ENCODE results near the gene SLC43A1.

SLC43A1 gene

DNA sequence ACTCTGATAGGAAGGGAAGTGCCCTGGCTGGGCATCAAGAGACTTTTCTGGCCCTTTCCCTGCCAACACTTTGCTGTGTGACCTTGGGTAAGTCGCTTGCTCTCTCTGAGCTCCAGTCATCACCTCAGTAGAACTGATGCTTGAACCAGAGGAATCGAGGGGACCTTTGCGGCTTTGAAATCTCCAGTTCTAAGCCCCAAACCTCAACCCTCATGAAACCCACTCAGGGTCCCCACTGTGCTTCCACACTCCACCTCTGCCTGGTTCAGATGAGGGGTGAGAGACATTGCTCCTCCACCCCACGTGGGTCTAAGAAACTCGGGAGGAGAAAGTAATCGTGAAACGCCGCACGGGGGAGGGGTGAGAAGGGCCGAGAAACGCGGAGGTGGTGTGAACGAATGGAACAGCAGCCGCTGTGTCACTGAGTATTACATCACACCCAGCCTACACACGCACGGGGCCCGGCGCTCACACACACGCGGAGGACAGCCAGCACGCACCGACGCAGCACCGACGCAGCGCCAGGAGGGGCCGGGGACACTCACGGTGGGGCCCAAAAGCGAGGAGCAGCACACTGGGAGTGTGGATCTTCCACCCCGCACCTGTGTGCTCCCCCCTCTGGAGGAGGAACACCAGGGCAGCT is 50.8 kb downstream of the SLC43A1 start:
- Histone ChIP-seq H3K9me3 (ENCODE audit: control insufficient read depth, low read length) (no peaks in the 10 kb centered on the region), H3K4me2 (ENCODE audit: low read length) (no peak overlapping the region), H3K79me2 (no peaks in the 10 kb centered on the region), H3K9ac (no peak overlapping the region), H3K36me3 (ENCODE audit: control insufficient read depth, insufficient read depth, low read length) (no peaks in the 10 kb centered on the region), H3K27ac (no peak overlapping the region), H3K4me3 (ENCODE audit: low read depth, low read length) (no peak overlapping the region), H3K27me3 (ENCODE audit: control insufficient read depth, insufficient read depth, low read length) (no peaks in the 10 kb centered on the region), H2AFZ (no peak overlapping the region), H3K4me1 (no peaks in the 10 kb centered on the region)
- TF ChIP-seq, protein P1, sequence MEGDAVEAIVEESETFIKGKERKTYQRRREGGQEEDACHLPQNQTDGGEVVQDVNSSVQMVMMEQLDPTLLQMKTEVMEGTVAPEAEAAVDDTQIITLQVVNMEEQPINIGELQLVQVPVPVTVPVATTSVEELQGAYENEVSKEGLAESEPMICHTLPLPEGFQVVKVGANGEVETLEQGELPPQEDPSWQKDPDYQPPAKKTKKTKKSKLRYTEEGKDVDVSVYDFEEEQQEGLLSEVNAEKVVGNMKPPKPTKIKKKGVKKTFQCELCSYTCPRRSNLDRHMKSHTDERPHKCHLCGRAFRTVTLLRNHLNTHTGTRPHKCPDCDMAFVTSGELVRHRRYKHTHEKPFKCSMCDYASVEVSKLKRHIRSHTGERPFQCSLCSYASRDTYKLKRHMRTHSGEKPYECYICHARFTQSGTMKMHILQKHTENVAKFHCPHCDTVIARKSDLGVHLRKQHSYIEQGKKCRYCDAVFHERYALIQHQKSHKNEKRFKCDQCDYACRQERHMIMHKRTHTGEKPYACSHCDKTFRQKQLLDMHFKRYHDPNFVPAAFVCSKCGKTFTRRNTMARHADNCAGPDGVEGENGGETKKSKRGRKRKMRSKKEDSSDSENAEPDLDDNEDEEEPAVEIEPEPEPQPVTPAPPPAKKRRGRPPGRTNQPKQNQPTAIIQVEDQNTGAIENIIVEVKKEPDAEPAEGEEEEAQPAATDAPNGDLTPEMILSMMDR (IDR thresholded peaks at IDR 0.05) = no peak

DNA sequence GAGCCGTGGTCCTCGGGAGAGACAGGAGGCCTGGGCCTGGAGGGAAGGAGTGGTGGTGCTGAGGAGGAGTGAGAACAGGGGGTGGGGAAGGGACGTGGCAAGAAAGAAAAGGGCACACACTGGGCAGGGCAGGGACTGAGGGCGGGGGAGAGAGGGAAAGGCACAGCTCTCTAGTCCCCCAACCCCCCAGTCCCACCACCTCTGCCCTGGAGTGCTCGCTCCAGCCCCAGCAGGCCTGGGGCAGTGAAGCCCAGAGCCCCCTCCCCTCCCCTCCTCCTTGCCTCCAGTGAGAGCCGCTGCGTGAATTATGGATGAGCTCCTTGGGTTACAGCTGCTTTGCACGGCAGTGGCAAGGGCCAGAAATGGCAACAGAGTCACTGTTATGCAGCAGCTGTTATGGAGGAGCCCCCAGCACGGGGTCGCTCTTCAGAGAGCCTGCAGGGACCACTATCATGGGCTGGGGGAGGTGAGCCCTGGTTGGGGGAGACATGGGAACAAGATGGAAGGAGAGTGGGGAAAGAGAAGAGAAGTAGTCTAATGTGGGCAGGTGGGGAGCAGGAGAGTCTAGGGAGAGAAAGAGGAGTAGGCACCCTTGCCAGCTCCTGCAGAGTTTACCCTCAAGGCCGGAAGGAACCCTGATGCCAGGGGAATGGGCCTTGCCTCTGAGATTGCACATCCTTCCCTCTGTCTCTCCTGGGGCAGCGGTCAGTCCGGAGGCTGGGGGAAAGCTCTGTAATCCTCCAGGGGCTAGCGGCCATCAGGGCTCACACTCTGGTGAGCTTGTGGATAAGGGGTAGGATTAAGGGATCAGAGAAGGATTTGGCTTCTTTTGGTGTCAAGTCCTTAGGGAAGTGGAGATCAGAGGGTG is 51.6 kb downstream of the SLC43A1 start:
- no peak overlapping the region for H2AFZ ChIP-seq

DNA sequence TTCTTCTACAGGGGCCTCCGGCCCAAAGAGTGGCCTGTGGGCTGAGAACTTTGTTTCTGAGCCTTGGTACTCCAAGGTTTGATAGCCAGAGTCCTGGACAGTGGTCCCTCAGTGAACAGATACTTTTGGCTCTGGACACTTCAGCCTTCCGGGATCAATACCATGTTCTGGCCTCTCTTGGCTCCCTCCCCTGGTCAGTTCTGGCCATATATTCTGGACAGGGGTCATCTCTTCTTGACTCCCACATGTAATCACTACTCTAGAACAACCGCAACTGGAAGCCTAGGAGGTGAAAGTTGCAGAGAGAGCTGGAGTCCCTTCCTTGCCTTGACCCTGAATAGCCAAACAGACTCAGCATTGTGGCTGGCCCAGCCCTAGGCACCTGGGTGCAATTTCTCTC is 52.9 kb downstream of the SLC43A1 start:
- Histone ChIP-seq H3K4me2 (ENCODE audit: low read length) (no peak overlapping the region), H3K79me2 (no peaks in the 10 kb centered on the region), H3K36me3 (ENCODE audit: control insufficient read depth, insufficient read depth, low read length) (no peaks in the 10 kb centered on the region), H2AFZ (no peak overlapping the region), H3K27ac (no peak overlapping the region), H3K4me1 (no peaks in the 10 kb centered on the region), H3K9ac (no peak overlapping the region), H3K9me3 (ENCODE audit: control insufficient read depth, low read length) (no peaks in the 10 kb centered on the region), H3K4me3 (ENCODE audit: low read depth, low read length) (no peak overlapping the region), H3K27me3 (ENCODE audit: control insufficient read depth, insufficient read depth, low read length) (no peaks in the 10 kb centered on the region)
- TF ChIP-seq, protein P1 (IDR thresholded peaks at IDR 0.05) = no peak

More for the DNA sequence above, 51.6 kb downstream of the SLC43A1 start:
- no peaks in the 10 kb centered on the region for H3K36me3 ChIP-seq (ENCODE audit: control insufficient read depth, insufficient read depth, low read length)
- no peak overlapping the region for H3K4me3 ChIP-seq (ENCODE audit: low read depth, low read length)
- no peaks in the 10 kb centered on the region for H3K9me3 ChIP-seq (ENCODE audit: control insufficient read depth, low read length)
- H3K4me2 ChIP-seq (ENCODE audit: low read length) = no peak overlapping the region
- H3K27me3 ChIP-seq (ENCODE audit: control insufficient read depth, insufficient read depth, low read length) = no peaks in the 10 kb centered on the region
- H3K9ac ChIP-seq = no peak overlapping the region
- no peaks in the 10 kb centered on the region for H3K4me1 ChIP-seq
- H3K27ac ChIP-seq = no peak overlapping the region
- no peaks in the 10 kb centered on the region for H3K79me2 ChIP-seq
- TF ChIP-seq, protein P1 (IDR thresholded peaks at IDR 0.05) = no peak

DNA sequence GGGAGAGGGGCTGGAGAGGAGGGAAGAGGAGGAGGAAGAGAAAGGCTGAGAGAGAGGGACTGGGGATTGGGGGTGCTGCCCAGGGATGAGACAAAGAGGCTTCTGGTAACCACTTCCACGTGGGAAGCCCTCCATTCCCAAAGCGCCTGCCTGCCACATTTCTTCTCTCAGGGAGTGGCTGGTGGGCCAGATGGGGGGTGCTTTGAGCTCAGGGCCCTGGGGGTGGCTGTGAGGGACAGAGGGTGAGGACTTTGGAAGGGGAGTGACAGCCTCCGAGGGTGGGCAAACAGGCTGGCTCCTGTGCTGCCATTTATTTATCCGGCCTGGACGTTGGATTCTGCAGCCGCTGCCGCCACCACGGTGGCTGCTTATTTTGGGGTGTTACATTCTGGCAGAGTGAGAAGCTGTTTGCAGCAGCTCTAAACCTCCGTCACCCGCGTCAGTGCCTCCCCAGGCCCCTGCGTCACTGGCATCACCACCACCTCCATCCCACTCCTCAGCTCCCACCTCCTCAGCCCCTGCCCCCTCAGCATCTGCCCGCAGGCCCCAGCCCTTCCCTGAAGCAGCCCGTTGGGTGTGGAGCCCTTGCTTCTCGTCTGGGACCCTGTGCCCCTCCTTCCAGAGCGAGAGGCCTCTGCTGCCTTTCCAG is 53.5 kb downstream of the SLC43A1 start:
- H2AFZ ChIP-seq = no peak overlapping the region
- no peak overlapping the region for H3K27ac ChIP-seq
- no peaks in the 10 kb centered on the region for H3K9me3 ChIP-seq (ENCODE audit: control insufficient read depth, low read length)
- no peaks in the 10 kb centered on the region for H3K27me3 ChIP-seq (ENCODE audit: control insufficient read depth, insufficient read depth, low read length)
- no peak overlapping the region for H3K4me3 ChIP-seq (ENCODE audit: low read depth, low read length)
- H3K36me3 ChIP-seq (ENCODE audit: control insufficient read depth, insufficient read depth, low read length) = no peaks in the 10 kb centered on the region
- TF ChIP-seq, protein P1 (IDR thresholded peaks at IDR 0.05) = no peak
- no peak overlapping the region for H3K4me2 ChIP-seq (ENCODE audit: low read length)
- H3K4me1 ChIP-seq = no peaks in the 10 kb centered on the region
- H3K79me2 ChIP-seq = no peaks in the 10 kb centered on the region
- H3K9ac ChIP-seq = no peak overlapping the region

Data from parathyroid adenoma (tissue), 2 donors.